ENCODE data around the gene PHYHD1. TPM values are rescaled to one million over a fixed set of nuclear protein-coding genes. Genes with fewer than 3 reads are reported as not detected.

The PHYHD1 gene
- total and polyA plus RNA-seq, 2 of the 13 experiments (the other 11 are each of a cell fraction or from before 2014, with no cell fraction given): 10.6 to 25.3 TPM

GRCh38 chr9:128903871-128904620 lies 16.7 kb upstream of the PHYHD1 start:
- in situ Hi-C loops (cut with HindIII; ENCODE audit: extremely low pct_ligation_motif_present, low pct_unique_long_range_greater_than_20kb): no loop called here

GRCh38 chr9:128905964-128906363 lies 14.8 kb upstream of the PHYHD1 start:
- H3K36me3 ChIP-seq (replicated peaks in 1 of 2; ENCODE audit: control insufficient read depth in 1 of 2, insufficient read depth in 2 of 2, low read length in 2 of 2): peaks cover 26 to 44% of the 10 kb centered on the region in 2 experiments
- peaks cover 4% of the 10 kb centered on the region for H3K79me2 ChIP-seq (ENCODE audit: insufficient read depth, low read length)
- in situ Hi-C loops (cut with HindIII; ENCODE audit: extremely low pct_ligation_motif_present, low pct_unique_long_range_greater_than_20kb): no loop called here
- TF ChIP-seq ZSCAN31 (CRISPR knock-in tag; IDR thresholded peaks at IDR 0.05; ENCODE audit: low read depth) (no peak), ZNF646 (CRISPR knock-in tag; IDR thresholded peaks at IDR 0.05) (peak; percentile 30; the same call in 1 of the 2 replicates), CHD4 (IDR thresholded peaks at IDR 0.05; ENCODE audit: borderline replicate concordance, low read length) (no peak), ZNF770 (CRISPR knock-in tag; IDR thresholded peaks at IDR 0.05) (peak; percentile 60), SOX6 (IDR thresholded peaks at IDR 0.05) (no peak), SOX6 (CRISPR knock-in tag; IDR thresholded peaks at IDR 0.05) (peak; percentile 47), SYNCRIP (IDR thresholded peaks at IDR 0.05; ENCODE audit: insufficient read depth, low read depth, low read length) (no peak)

More at GRCh38 chr9:128903871-128904620, 16.7 kb upstream of the PHYHD1 start:
- no peak overlapping the region for H3K9ac ChIP-seq (ENCODE audit: insufficient read depth, low read depth, low read length)
- H4K20me1 ChIP-seq (ENCODE audit: insufficient read depth, low read length): no peaks in the 10 kb centered on the region
- H3K4me3 ChIP-seq (replicated peaks in 1 of 3; ENCODE audit: insufficient read depth in 1 of 3, low read depth in 2 of 3, low read length in 3 of 3): no peak overlapping the region
- POLR2A ChIA-PET: interaction anchor here (0.7 kb wide), 1 partner anchor 1506 kb away, joined by 3 read pairs; no protein-coding TSS in a partner anchor
- no peak overlapping the region for H3K27ac ChIP-seq (ENCODE audit: extremely low read length, insufficient read depth, low read length)
- H3K9me3 ChIP-seq (ENCODE audit: low read length): no peaks in the 10 kb centered on the region
- no peak overlapping the region for H3K4me2 ChIP-seq (ENCODE audit: low read depth, low read length)
- 97% methylated on average over 10 of the region's 10 CpGs for WGBS (ENCODE audit: low lambda C conversion rate)
- H3K36me3 ChIP-seq (replicated peaks in 1 of 2; ENCODE audit: control insufficient read depth in 1 of 2, insufficient read depth in 2 of 2, low read length in 2 of 2): peaks cover 15 to 28% of the 10 kb centered on the region in 2 experiments
- no TSS peak for BruUV-seq (replicated peaks)
- no peak overlapping the region for H2AFZ ChIP-seq (ENCODE audit: low read length)
- FAIRE-seq (no peak), DNase-seq (ENCODE audit: low spot score) (no peak), ATAC-seq (no peak)
- CTCF ChIA-PET (ENCODE audit: low intra/inter-chr PET ratio, low total read pairs): no interaction called here
- intact Hi-C loops (cut with micrococcal nuclease; ENCODE audit: unreplicated experiment): no loop called here
- peaks cover 32% of the 10 kb centered on the region for H3K4me1 ChIP-seq (ENCODE audit: insufficient read depth, low read length)
- TF ChIP-seq SAFB2 (CRISPR knock-in tag; IDR thresholded peaks at IDR 0.05; ENCODE audit: borderline replicate concordance, low read depth): no peak
- peak; percentile 22; the same call in 1 of the 2 replicates for TF ChIP-seq ZNF7 (CRISPR knock-in tag; IDR thresholded peaks at IDR 0.05)
- no peaks in the 10 kb centered on the region for H3K27me3 ChIP-seq (ENCODE audit: control insufficient read depth in 1 of 2, insufficient read depth in 2 of 2, low read length in 2 of 2)
- peaks cover 4% of the 10 kb centered on the region for H3K79me2 ChIP-seq (ENCODE audit: insufficient read depth, low read length)

More at GRCh38 chr9:128905964-128906363, 14.8 kb upstream of the PHYHD1 start:
- ATAC-seq: peak; percentile 80
- peak; percentile 90 for FAIRE-seq
- 35% methylated on average over 7 of the region's 7 CpGs for WGBS (ENCODE audit: low lambda C conversion rate)
- Histone ChIP-seq H3K4me1 (ENCODE audit: insufficient read depth, low read length) (peaks cover 30% of the 10 kb centered on the region), H3K9me3 (ENCODE audit: low read length) (no peaks in the 10 kb centered on the region), H3K27me3 (ENCODE audit: control insufficient read depth in 1 of 2, insufficient read depth in 2 of 2, low read length in 2 of 2) (no peaks in the 10 kb centered on the region), H3K4me2 (ENCODE audit: low read depth, low read length) (0 out of 2 replicates have a peak overlapping the region, but pooled peaks have one; percentile 18), H3K4me3 (replicated peaks in 1 of 3; ENCODE audit: insufficient read depth in 1 of 3, low read depth in 2 of 3, low read length in 3 of 3) (no peak overlapping the region), H3K9ac (ENCODE audit: insufficient read depth, low read depth, low read length) (no peak overlapping the region), H3K27ac (ENCODE audit: extremely low read length, insufficient read depth, low read length) (peak overlapping the region; percentile 65), H4K20me1 (ENCODE audit: insufficient read depth, low read length) (no peaks in the 10 kb centered on the region), H2AFZ (ENCODE audit: low read length) (no peak overlapping the region)
- peak; percentile 76 for DNase-seq (ENCODE audit: low spot score)
- intact Hi-C loops (cut with micrococcal nuclease; ENCODE audit: unreplicated experiment): no loop called here
- POLR2A ChIA-PET: interaction anchor here (0.6 to 1.7 kb wide), 5 partner anchors 17 to 237 kb away, joined by 3 to 6 read pairs (median 4); no protein-coding TSS in a partner anchor
- CTCF ChIA-PET (ENCODE audit: low intra/inter-chr PET ratio, low total read pairs): no interaction called here
- no TSS peak for BruUV-seq (replicated peaks)
